WTC11 (cell line): ENCODE results near the gene CHSY3.

Experiments used
- ATF2 ChIP-seq: sonication (generic); formaldehyde crosslinking; IDR thresholded peaks from 2 replicates; pipeline ENCODE4 v1.8.1; 2022; ENCODE audit warnings: low read depth, missing genetic modification reagents, borderline replicate concordance
- CREB1 ChIP-seq: sonication (generic); formaldehyde crosslinking; IDR thresholded peaks from 2 replicates; pipeline ENCODE4 v1.8.0; 2023; ENCODE audit warnings: mild to moderate bottlenecking, missing genetic modification reagents
- CTCF ChIP-seq: fragments of 200-600 bp; IDR thresholded peaks from 2 replicates; pipeline ENCODE4 v1.8.0; 2022; ENCODE audit warnings: antibody characterized with exemption
- E2F4 ChIP-seq: sonication (generic); formaldehyde crosslinking; IDR thresholded peaks from 2 replicates; pipeline ENCODE4 v1.8.1; 2022; ENCODE audit warnings: low read depth, mild to moderate bottlenecking, moderate library complexity, missing genetic modification reagents, borderline replicate concordance
- ETV6 ChIP-seq: sonication (generic); formaldehyde crosslinking; IDR thresholded peaks from 2 replicates; pipeline ENCODE4 v1.8.1; 2022; ENCODE audit warnings: mild to moderate bottlenecking, missing genetic modification reagents
- MAX ChIP-seq: sonication (generic); formaldehyde crosslinking; IDR thresholded peaks from 2 replicates; pipeline ENCODE4 v1.8.0; 2022; ENCODE audit warnings: mild to moderate bottlenecking, missing genetic modification reagents
- NR3C1 ChIP-seq: sonication (generic); formaldehyde crosslinking; conservative IDR thresholded peaks from 2 replicates; pipeline ENCODE4 v1.8.1; 2023; ENCODE audit warnings: low read depth, mild to moderate bottlenecking, missing genetic modification reagents
- RORB ChIP-seq: fragments of 250-450 bp; sonication (Bioruptor Pico); IDR thresholded peaks from 2 replicates; pipeline ENCODE4 v1.9.0; 2021; ENCODE audit warnings: mild to moderate bottlenecking
- SP1 ChIP-seq: sonication (generic); formaldehyde crosslinking; conservative IDR thresholded peaks from 2 replicates; pipeline ENCODE4 v1.8.1; 2022; ENCODE audit warnings: missing genetic modification reagents
- ZBTB43 ChIP-seq: sonication (generic); formaldehyde crosslinking; IDR thresholded peaks from 2 replicates; pipeline ENCODE4 v1.8.1; 2023; ENCODE audit warnings: mild to moderate bottlenecking, missing genetic modification reagents
- ZNF121 ChIP-seq: sonication (generic); formaldehyde crosslinking; IDR thresholded peaks from 2 replicates; pipeline ENCODE4 v1.8.0; 2023; ENCODE audit warnings: missing genetic modification reagents
- ZNF232 ChIP-seq: sonication (generic); formaldehyde crosslinking; IDR thresholded peaks from 2 replicates; pipeline ENCODE4 v1.8.0; 2022; ENCODE audit warnings: mild to moderate bottlenecking, missing genetic modification reagents

- TF ChIP-seq CTCF (0 out of 2 replicates have a peak, but pooled peaks have one; percentile 13), ZNF232 (CRISPR knock-in tag) (no peak), ETV6 (CRISPR knock-in tag) (no peak), SP1 (CRISPR knock-in tag) (no peak), E2F4 (no peak), CREB1 (CRISPR knock-in tag) (no peak), NR3C1 (no peak), ZNF121 (no peak), RORB (CRISPR knock-in tag) (no peak), ATF2 (CRISPR knock-in tag) (no peak), ZBTB43 (CRISPR knock-in tag) (no peak), MAX (no peak)
These were observed 294.7 kb downstream of the CHSY3 start for GRCh38 chr5:130198927-130199326.
